ENCODE data around the gene CYP27B1. TPM values are rescaled to one million over a fixed set of nuclear protein-coding genes. Genes with fewer than 3 reads are reported as not detected.

Gene CYP27B1
- total and polyA plus RNA-seq, 2 donors (not counting 3 experiments of a cell fraction or from before 2014, with no cell fraction given), result 0.62 to 2.7 TPM

DNA sequence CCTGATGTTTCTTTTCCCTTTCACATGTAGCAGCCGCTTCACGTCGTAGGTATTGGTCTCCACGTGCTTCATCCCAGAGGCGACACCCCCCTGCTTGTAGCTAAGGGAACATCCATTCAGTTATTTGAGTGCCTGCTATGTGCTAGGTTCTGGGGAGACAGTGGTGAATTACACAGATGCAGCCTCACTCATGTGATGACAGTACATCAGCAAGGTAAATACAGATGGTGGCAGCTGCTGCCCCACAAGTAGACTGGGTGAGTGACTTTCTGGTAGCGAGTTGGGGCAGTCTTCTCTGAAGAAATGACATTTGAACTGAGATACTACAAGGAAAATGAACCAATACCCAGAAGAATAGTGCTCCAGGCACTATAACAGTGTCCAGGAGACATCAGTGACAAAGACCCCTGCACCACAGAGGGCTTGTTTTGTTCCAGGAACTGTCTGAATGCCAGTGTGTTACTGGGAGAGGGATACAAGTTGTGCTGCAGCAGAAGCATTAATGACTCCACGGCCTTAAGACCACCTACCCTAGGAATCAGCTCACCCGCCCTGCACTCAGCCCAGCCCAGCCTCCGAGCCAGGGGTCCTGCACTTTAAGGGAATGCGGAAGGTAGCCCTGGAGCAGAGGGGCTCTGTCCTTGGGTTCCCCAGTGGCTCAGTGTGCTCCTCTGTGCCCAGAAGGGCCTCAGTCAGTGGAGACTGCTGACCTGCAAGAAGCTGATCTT lies 44.3 kb upstream of the CYP27B1 start:
- FAIRE-seq (no peak), DNase-seq (ENCODE audit: low read depth, low spot score) (no peak)
- Histone ChIP-seq H3K9me1 (replicated peaks; ENCODE audit: control insufficient read depth, extremely low read depth, insufficient read depth, low read length) (no peaks in the 10 kb centered on the region), H3K4me3 (replicated peaks in 1 of 3; ENCODE audit: insufficient read depth in 1 of 3, low read depth in 1 of 3, low read length in 3 of 3) (no peak overlapping the region), H3K27me3 (ENCODE audit: control insufficient read depth in 2 of 2, insufficient read depth in 2 of 2, low read length in 2 of 2) (no peaks in the 10 kb centered on the region), H2AFZ (ENCODE audit: low read depth, low read length) (no peak overlapping the region), H3K79me2 (ENCODE audit: control insufficient read depth, insufficient read depth, low read length) (no peaks in the 10 kb centered on the region), H3K4me1 (ENCODE audit: control insufficient read depth, extremely low read depth, insufficient read depth, low read length) (no peaks in the 10 kb centered on the region), H3K27ac (ENCODE audit: insufficient read depth, low read depth, low read length) (no peak overlapping the region), H3K4me2 (ENCODE audit: insufficient read depth, low read length) (no peak overlapping the region), H3K36me3 (ENCODE audit: control insufficient read depth in 2 of 2, extremely low read depth in 1 of 2, insufficient read depth in 2 of 2, low read length in 2 of 2) (peaks cover 0 to 8% of the 10 kb centered on the region in 2 experiments), H4K20me1 (replicated peaks; ENCODE audit: control insufficient read depth, extremely low read depth, insufficient read depth, low read length) (no peaks in the 10 kb centered on the region), H3K9me3 (replicated peaks; ENCODE audit: control insufficient read depth, insufficient read depth, low read length) (no peaks in the 10 kb centered on the region), H3K9ac (replicated peaks; ENCODE audit: extremely low read depth, insufficient read depth, low read length) (no peak overlapping the region)
- ChIA-PET POLR2A (no interaction called here), CTCF (interaction anchor here (3.1 kb wide), 1 partner anchor 9 kb away, joined by 20 read pairs; no protein-coding TSS in a partner anchor)
- intact Hi-C loops (cut with micrococcal nuclease) (no loop called here), dilution Hi-C loops (cut with MboI; ENCODE audit: extremely low pct_ligation_motif_present, low sequenced_read_pairs) (no loop called here)
- no peak for TF ChIP-seq POLR2AphosphoS5 (IDR thresholded peaks at IDR 0.05; ENCODE audit: insufficient read depth, low read depth, low read length)
- no peak for TF ChIP-seq FOS (IDR thresholded peaks at IDR 0.05; ENCODE audit: borderline replicate concordance, insufficient read depth, low read length)
- TF ChIP-seq POLR2A (IDR thresholded peaks at IDR 0.05; ENCODE audit: low read depth, low read length), result no peak
- TF ChIP-seq JUN (IDR thresholded peaks at IDR 0.05; ENCODE audit: borderline replicate concordance, insufficient read depth, insufficient read length, low read depth), result no peak
- no peak for TF ChIP-seq EZH2 (IDR thresholded peaks at IDR 0.05; ENCODE audit: borderline replicate concordance, low read depth, low read length, severe bottlenecking)
- TF ChIP-seq, protein P1, sequence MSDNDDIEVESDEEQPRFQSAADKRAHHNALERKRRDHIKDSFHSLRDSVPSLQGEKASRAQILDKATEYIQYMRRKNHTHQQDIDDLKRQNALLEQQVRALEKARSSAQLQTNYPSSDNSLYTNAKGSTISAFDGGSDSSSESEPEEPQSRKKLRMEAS (IDR thresholded peaks at IDR 0.05; ENCODE audit: insufficient read depth, insufficient read length), result no peak
- no peak for TF ChIP-seq MYC (IDR thresholded peaks at IDR 0.05; ENCODE audit: low read depth, low read length)
- TF ChIP-seq GATA2 (IDR thresholded peaks at IDR 0.05; ENCODE audit: insufficient read depth, insufficient read length, low read depth, low read length), result no peak
- TF ChIP-seq, protein P2, sequence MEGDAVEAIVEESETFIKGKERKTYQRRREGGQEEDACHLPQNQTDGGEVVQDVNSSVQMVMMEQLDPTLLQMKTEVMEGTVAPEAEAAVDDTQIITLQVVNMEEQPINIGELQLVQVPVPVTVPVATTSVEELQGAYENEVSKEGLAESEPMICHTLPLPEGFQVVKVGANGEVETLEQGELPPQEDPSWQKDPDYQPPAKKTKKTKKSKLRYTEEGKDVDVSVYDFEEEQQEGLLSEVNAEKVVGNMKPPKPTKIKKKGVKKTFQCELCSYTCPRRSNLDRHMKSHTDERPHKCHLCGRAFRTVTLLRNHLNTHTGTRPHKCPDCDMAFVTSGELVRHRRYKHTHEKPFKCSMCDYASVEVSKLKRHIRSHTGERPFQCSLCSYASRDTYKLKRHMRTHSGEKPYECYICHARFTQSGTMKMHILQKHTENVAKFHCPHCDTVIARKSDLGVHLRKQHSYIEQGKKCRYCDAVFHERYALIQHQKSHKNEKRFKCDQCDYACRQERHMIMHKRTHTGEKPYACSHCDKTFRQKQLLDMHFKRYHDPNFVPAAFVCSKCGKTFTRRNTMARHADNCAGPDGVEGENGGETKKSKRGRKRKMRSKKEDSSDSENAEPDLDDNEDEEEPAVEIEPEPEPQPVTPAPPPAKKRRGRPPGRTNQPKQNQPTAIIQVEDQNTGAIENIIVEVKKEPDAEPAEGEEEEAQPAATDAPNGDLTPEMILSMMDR (IDR thresholded peaks at IDR 0.05; ENCODE audit: extremely low read depth in 1 of 2, insufficient read depth in 1 of 2, low read depth in 1 of 2, low read length in 2 of 2), result no peak
- BruUV-seq (replicated peaks), result no TSS peak

Measured in endothelial cell of umbilical vein (primary cell).